Neural progenitor cell (in vitro differentiated cells): ENCODE measurements around the gene HAND1. TPM values are rescaled to one million over a fixed set of nuclear protein-coding genes. Genes with fewer than 3 reads are reported as not detected.

Experiments used
- DNase-seq: peaks from one replicate; pipeline ENCODE4 v3.0.0-alpha.2; 2016; ENCODE audit warnings: low spot score
- H2AFZ ChIP-seq: fragments of 200-600 bp; sonication (generic); replicated peaks from 2 replicates; pipeline ENCODE4 v1.6.1; 2016; ENCODE audit warnings: antibody characterized with exemption
- H3F3A ChIP-seq: fragments of 200-600 bp; sonication (generic); 2 replicates; pipeline ENCODE4 v1.6.1; 2016; ENCODE audit warnings: antibody characterized with exemption, low read depth
- H3K27ac ChIP-seq: fragments of 200-600 bp; sonication (generic); 2 replicates; pipeline ENCODE4 v1.5.1; 2016; ENCODE audit warnings: mild to moderate bottlenecking
- H3K27me3 ChIP-seq: fragments of 200-600 bp; sonication (generic); 2 replicates; pipeline ENCODE4 v1.6.1; 2016; ENCODE audit warnings: mild to moderate bottlenecking, moderate library complexity
- H3K36me3 ChIP-seq: fragments of 200-600 bp; sonication (generic); 2 replicates; pipeline ENCODE4 v1.5.1; 2016
- H3K4me1 ChIP-seq: fragments of 200-600 bp; sonication (generic); 2 replicates; pipeline ENCODE4 v1.6.1; 2016; ENCODE audit warnings: mixed run types
- H3K4me2 ChIP-seq: fragments of 200-600 bp; sonication (generic); 2 replicates; pipeline ENCODE4 v1.6.1; 2016
- H3K4me3 ChIP-seq: fragments of 200-600 bp; sonication (generic); 2 replicates; pipeline ENCODE4 v1.5.1; 2016
- H3K79me2 ChIP-seq: fragments of 200-600 bp; sonication (generic); 2 replicates; pipeline ENCODE4 v1.6.1; 2016; ENCODE audit warnings: low read depth
- H3K9ac ChIP-seq: fragments of 200-600 bp; sonication (generic); 2 replicates; pipeline ENCODE4 v1.6.1; 2016
- H3K9me3 ChIP-seq: fragments of 200-600 bp; sonication (generic); 2 replicates; pipeline ENCODE4 v1.5.1; 2016; ENCODE audit warnings: low read depth
- H4K20me1 ChIP-seq: fragments of 200-600 bp; sonication (generic); 2 replicates; pipeline ENCODE4 v1.6.1; 2016; ENCODE audit warnings: low read depth
- H3K27ac Mint-ChIP-seq: 3 replicates; pipeline ENCODE4 v1.8.0; 2021; ENCODE audit warnings: mixed read lengths
- H3K27me3 Mint-ChIP-seq: 2 replicates; pipeline ENCODE4 v1.8.0; 2022; ENCODE audit warnings: low read depth, mild to moderate bottlenecking, inconsistent platforms, moderate library complexity, mixed read lengths; ENCODE audit not compliant: insufficient read depth
- H3K36me3 Mint-ChIP-seq: 3 replicates; pipeline ENCODE4 v1.8.0; 2021; ENCODE audit warnings: mixed read lengths
- H3K4me1 Mint-ChIP-seq: 3 replicates; pipeline ENCODE4 v1.8.0; 2021; ENCODE audit warnings: mixed read lengths
- H3K4me3 Mint-ChIP-seq: 3 replicates; pipeline ENCODE4 v1.8.0; 2021; ENCODE audit warnings: mild to moderate bottlenecking, moderate library complexity, mixed read lengths
- H3K9me3 Mint-ChIP-seq: 3 replicates; pipeline ENCODE4 v1.8.0; 2020; ENCODE audit warnings: mixed read lengths
- EZH2 ChIP-seq: fragments of 200-600 bp; sonication (generic); IDR thresholded peaks from 2 replicates; pipeline ENCODE4 v1.6.1; 2017; ENCODE audit warnings: antibody characterized with exemption, mild to moderate bottlenecking, moderate library complexity
- EZH2phosphoT487 ChIP-seq: fragments of 200-600 bp; sonication (generic); IDR thresholded peaks from 2 replicates; pipeline ENCODE4 v1.6.1; 2017; ENCODE audit warnings: antibody characterized with exemption
- total RNA-seq: library from RNA; depleted of rRNA; stranded (reverse); fragments of >200 nt; gene quantifications from 2 replicates; pipeline ENCODE4 v1.2.3, GENCODE V29; 2015; ENCODE audit warnings: low replicate concordance
- TF ChIP-seq, protein P1 (sequence below): fragments of 200-600 bp; sonication (generic); IDR thresholded peaks from 2 replicates; pipeline ENCODE4 v1.5.1; 2017; ENCODE audit warnings: antibody characterized with exemption, mild to moderate bottlenecking

HAND1 gene
- total RNA-seq, 1 donor from 2014 or later = not detected

DNA sequence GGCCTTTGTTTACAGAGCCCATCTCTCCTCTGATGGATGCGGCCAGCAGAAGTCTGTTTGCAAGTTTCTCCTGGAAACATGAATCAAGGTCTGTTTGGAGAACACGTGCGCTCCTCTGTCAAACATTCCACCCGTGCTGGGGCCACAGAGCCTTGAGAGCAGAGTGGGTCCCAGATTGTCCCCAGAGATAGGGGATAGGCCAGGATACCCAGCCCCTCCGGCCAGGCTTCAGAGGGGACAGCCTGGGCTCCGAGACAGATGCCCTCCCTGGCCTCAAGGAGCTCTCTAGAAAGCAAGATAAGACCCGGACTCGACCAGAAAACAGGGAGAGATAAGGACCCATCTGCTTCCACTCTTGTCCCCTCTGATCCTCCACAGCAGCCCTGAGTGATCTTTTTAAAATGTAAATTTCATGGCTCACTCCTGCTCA, 40.4 kb upstream of the HAND1 start:
- no peaks in the 10 kb centered on the region for H3K36me3 Mint-ChIP-seq
- no peak overlapping the region for H3K27ac Mint-ChIP-seq
- H3K4me2 ChIP-seq = no peak overlapping the region
- H4K20me1 ChIP-seq = no peaks in the 10 kb centered on the region
- H3K36me3 ChIP-seq = no peaks in the 10 kb centered on the region
- H3K79me2 ChIP-seq = no peaks in the 10 kb centered on the region
- no peaks in the 10 kb centered on the region for H3K9me3 ChIP-seq
- H3K9ac ChIP-seq = no peak overlapping the region
- H3K27me3 ChIP-seq = peaks cover 4% of the 10 kb centered on the region
- no peak overlapping the region for H2AFZ ChIP-seq
- H3K27me3 Mint-ChIP-seq = peaks cover 29% of the 10 kb centered on the region
- TF ChIP-seq EZH2 (no peak), EZH2phosphoT487 (no peak)
- TF ChIP-seq, protein P1, sequence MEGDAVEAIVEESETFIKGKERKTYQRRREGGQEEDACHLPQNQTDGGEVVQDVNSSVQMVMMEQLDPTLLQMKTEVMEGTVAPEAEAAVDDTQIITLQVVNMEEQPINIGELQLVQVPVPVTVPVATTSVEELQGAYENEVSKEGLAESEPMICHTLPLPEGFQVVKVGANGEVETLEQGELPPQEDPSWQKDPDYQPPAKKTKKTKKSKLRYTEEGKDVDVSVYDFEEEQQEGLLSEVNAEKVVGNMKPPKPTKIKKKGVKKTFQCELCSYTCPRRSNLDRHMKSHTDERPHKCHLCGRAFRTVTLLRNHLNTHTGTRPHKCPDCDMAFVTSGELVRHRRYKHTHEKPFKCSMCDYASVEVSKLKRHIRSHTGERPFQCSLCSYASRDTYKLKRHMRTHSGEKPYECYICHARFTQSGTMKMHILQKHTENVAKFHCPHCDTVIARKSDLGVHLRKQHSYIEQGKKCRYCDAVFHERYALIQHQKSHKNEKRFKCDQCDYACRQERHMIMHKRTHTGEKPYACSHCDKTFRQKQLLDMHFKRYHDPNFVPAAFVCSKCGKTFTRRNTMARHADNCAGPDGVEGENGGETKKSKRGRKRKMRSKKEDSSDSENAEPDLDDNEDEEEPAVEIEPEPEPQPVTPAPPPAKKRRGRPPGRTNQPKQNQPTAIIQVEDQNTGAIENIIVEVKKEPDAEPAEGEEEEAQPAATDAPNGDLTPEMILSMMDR = no peak
- no peak for DNase-seq
- no peak overlapping the region for H3K27ac ChIP-seq
- no peak overlapping the region for H3K4me3 ChIP-seq
- H3K4me3 Mint-ChIP-seq = no peak overlapping the region
- H3K9me3 Mint-ChIP-seq = no peaks in the 10 kb centered on the region
- H3K4me1 Mint-ChIP-seq = peaks cover 11% of the 10 kb centered on the region
- H3F3A ChIP-seq = peaks cover 11% of the 10 kb centered on the region
- peaks cover 13% of the 10 kb centered on the region for H3K4me1 ChIP-seq

DNA sequence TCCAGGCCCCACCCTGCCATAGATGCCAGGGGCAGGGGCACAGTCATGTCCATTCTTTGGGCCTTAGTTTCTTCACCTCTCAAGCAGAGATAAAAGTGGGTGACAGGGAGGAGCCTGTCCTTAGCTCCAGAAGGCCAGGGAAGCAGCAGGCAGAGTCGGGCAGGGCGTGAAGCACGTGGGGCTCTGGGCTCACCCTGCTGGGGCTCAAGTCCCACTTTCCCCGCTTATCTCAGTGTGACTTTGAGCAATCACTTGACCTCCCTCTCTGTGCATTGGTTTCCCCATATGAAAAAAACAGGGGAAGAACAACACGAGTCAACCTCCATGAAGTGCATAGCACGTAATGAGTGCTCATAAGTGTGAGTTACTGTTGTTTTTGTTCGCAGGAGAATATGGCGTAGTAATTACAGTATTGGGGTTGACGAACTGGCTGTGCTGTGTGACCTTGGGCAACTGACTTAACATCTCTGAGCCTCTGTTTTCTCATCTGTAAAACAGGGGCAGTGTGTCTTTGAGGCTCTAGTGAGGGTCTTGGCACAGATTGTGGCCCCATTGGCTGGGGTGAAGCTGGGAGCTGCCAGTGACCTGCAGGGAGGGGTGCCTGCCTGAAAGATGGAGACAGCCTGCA, 39.9 kb upstream of the HAND1 start:
- Histone ChIP-seq H3K4me1 (peaks cover 10% of the 10 kb centered on the region), H2AFZ (no peak overlapping the region), H3K79me2 (no peaks in the 10 kb centered on the region), H3F3A (peaks cover 11% of the 10 kb centered on the region), H3K9ac (no peak overlapping the region), H3K36me3 (no peaks in the 10 kb centered on the region), H3K27ac (no peak overlapping the region), H3K4me3 (no peak overlapping the region), H3K4me2 (no peak overlapping the region), H3K27me3 (peaks cover 4% of the 10 kb centered on the region), H3K9me3 (no peaks in the 10 kb centered on the region), H4K20me1 (no peaks in the 10 kb centered on the region)
- H3K4me3 Mint-ChIP-seq = no peak overlapping the region
- no peak for TF ChIP-seq EZH2
- TF ChIP-seq, protein P1 = no peak
- no peak for TF ChIP-seq EZH2phosphoT487
- H3K27ac Mint-ChIP-seq = no peak overlapping the region
- no peaks in the 10 kb centered on the region for H3K36me3 Mint-ChIP-seq
- H3K4me1 Mint-ChIP-seq = peaks cover 8% of the 10 kb centered on the region
- no peak for DNase-seq
- peaks cover 29% of the 10 kb centered on the region for H3K27me3 Mint-ChIP-seq
- H3K9me3 Mint-ChIP-seq = no peaks in the 10 kb centered on the region

DNA sequence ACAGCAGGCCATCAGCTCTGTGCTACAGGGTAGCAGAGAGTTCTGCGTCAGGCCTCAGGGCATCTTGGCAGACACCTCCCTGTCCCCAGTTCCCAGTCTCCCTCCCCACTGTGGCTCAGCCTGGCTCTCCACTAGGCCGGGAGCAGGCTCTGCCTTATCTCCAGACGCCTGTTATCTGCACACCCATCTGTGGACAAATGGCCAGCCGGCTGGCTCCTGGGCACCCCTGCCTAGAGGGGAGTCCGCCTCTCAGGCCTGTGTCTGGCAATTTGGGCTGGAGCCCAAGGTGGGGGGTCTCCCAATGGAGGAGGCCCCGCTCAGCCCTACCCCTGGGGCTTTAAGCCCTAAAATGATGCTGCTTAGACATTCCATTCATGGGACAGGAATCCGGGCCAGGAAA, 39.2 kb upstream of the HAND1 start:
- H3K27me3 Mint-ChIP-seq = peaks cover 30% of the 10 kb centered on the region
- H3K9ac ChIP-seq = no peak overlapping the region
- no peaks in the 10 kb centered on the region for H3K9me3 Mint-ChIP-seq

More for the DNA sequence above, 39.2 kb upstream of the HAND1 start:
- H4K20me1 ChIP-seq = no peaks in the 10 kb centered on the region
- no peak overlapping the region for H3K4me3 Mint-ChIP-seq
- no peaks in the 10 kb centered on the region for H3K36me3 Mint-ChIP-seq
- H3K4me2 ChIP-seq = no peak overlapping the region
- H3K36me3 ChIP-seq = no peaks in the 10 kb centered on the region
- H3F3A ChIP-seq = peaks cover 11% of the 10 kb centered on the region
- H3K27ac ChIP-seq = no peak overlapping the region
- H3K4me1 Mint-ChIP-seq = peaks cover 8% of the 10 kb centered on the region
- H3K27me3 ChIP-seq = peaks cover 4% of the 10 kb centered on the region
- peaks cover 10% of the 10 kb centered on the region for H3K4me1 ChIP-seq
- TF ChIP-seq, protein P1 = no peak
- no peak for TF ChIP-seq EZH2
- no peak for TF ChIP-seq EZH2phosphoT487
- no peak for DNase-seq
- H3K9me3 ChIP-seq = no peaks in the 10 kb centered on the region
- no peak overlapping the region for H3K4me3 ChIP-seq
- H3K27ac Mint-ChIP-seq = no peak overlapping the region
- H3K79me2 ChIP-seq = no peaks in the 10 kb centered on the region
- no peak overlapping the region for H2AFZ ChIP-seq
